ENCODE data around the gene MORN3. TPM values are rescaled to one million over a fixed set of nuclear protein-coding genes. Genes with fewer than 3 reads are reported as not detected.

The MORN3 gene
- total and polyA plus RNA-seq, 2 of the 8 experiments (the other 6 are each of a cell fraction or from before 2014, with no cell fraction given): 0.39 to 0.93 TPM

DNA sequence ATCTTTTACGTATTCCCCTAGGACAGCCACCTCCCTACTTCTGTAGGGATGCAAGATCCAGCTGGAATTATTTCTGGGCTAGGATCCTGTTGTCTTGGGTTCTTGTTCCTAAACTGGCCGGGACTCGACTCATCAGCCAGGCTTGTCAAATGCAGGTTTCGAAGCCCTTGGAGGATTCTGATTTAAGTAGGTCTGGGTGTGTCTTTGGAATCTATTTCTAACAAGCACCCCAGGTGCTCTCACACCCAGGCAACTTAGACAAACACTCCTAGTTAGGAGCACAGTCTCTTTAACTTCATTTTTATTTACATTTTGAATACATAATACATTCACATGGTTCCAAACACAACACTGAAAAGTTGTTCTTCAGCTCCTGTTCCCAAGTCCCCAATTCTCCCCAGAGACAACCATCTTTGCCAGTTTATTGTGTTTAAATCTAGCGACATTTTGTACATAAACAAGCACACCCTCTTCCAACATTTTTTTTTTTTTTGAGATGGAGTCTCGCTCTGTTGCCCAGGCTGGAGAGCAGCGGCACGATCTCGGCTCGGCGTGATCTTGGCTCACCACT lies 20.9 kb downstream of the MORN3 start:
- WGBS, 2 experiments (ENCODE audit: extremely low coverage in 1 of 2, insufficient coverage in 1 of 2, insufficient read length in 1 of 2, insufficient replicate concordance in 2 of 2, low coverage in 1 of 2, low lambda C conversion rate in 2 of 2, missing lambda C conversion rate in 1 of 2): 91% methylated on average over 11 of the region's 11 CpGs; no CpG with 5 or more reads in 1 of the 2 experiments
- CTCF ChIA-PET (ENCODE audit: partially characterized antibody): interaction anchor here (1.1 to 3.4 kb wide), 4 partner anchors 11 to 96 kb away, joined by 4 to 14 read pairs (median 6); no protein-coding TSS in a partner anchor
- no peak for FAIRE-seq
- TF ChIP-seq RBBP5 (IDR thresholded peaks at IDR 0.05; ENCODE audit: borderline replicate concordance, low read depth, low read length): no peak
- TF ChIP-seq, protein P1, sequence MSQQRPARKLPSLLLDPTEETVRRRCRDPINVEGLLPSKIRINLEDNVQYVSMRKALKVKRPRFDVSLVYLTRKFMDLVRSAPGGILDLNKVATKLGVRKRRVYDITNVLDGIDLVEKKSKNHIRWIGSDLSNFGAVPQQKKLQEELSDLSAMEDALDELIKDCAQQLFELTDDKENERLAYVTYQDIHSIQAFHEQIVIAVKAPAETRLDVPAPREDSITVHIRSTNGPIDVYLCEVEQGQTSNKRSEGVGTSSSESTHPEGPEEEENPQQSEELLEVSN (IDR thresholded peaks at IDR 0.05): no peak
- TF ChIP-seq SIN3A (conservative IDR thresholded peaks at IDR 0.05 in 1 of 2, IDR thresholded peaks at IDR 0.05 in 1 of 2; ENCODE audit: low read depth in 1 of 2, low read length in 2 of 2): no peak
- TF ChIP-seq FOSL1 (IDR thresholded peaks at IDR 0.05; ENCODE audit: insufficient read depth, low read depth, low read length): no peak
- no peak for TF ChIP-seq RNF2 (IDR thresholded peaks at IDR 0.05; ENCODE audit: borderline replicate concordance, low read depth, low read length, missing control alignments, poor library complexity, severe bottlenecking)
- no peak for TF ChIP-seq KDM5A (IDR thresholded peaks at IDR 0.05; ENCODE audit: low read length)
- no peak for TF ChIP-seq SAP30 (IDR thresholded peaks at IDR 0.05; ENCODE audit: insufficient read depth, insufficient replicate concordance, low read length)
- TF ChIP-seq SRF (IDR thresholded peaks at IDR 0.05; ENCODE audit: low read depth, low read length): no peak
- no peak for TF ChIP-seq KDM1A (IDR thresholded peaks at IDR 0.05; ENCODE audit: borderline replicate concordance, low read length)
- no peak for TF ChIP-seq TEAD4 (IDR thresholded peaks at IDR 0.05; ENCODE audit: low read depth, low read length)
- no peak for TF ChIP-seq YY1 (IDR thresholded peaks at IDR 0.05; ENCODE audit: low read depth, low read length)
- TF ChIP-seq POU5F1 (IDR thresholded peaks at IDR 0.05; ENCODE audit: low read depth, low read length): no peak

More for the DNA sequence above, 20.9 kb downstream of the MORN3 start:
- Histone ChIP-seq H3K9ac (replicated peaks in 1 of 4; ENCODE audit: extremely low read depth in 1 of 4, low read depth in 3 of 4, low read length in 3 of 4) (no peak overlapping the region), H3K9me3 (ENCODE audit: insufficient read depth in 2 of 2, low read depth in 1 of 2, low read length in 1 of 2) (no peaks in the 10 kb centered on the region), H4K20me1 (replicated peaks in 1 of 2; ENCODE audit: control insufficient read depth in 1 of 2, insufficient read depth in 2 of 2, low read length in 2 of 2) (no peaks in the 10 kb centered on the region), H2BK120ac (replicated peaks; ENCODE audit: low read depth, low read length) (no peak overlapping the region), H4K5ac (ENCODE audit: insufficient read length, low read depth, low read length) (no peak overlapping the region), H3K4ac (replicated peaks; ENCODE audit: insufficient read length, low read depth, low read length) (no peak overlapping the region), H3K27ac (ENCODE audit: low read depth, low read length) (no peak overlapping the region), H2BK5ac (ENCODE audit: low read depth, low read length) (no peak overlapping the region), H3K56ac (replicated peaks; ENCODE audit: insufficient read length, low read depth, low read length) (no peak overlapping the region), H3K79me1 (ENCODE audit: low read depth, low read length) (no peaks in the 10 kb centered on the region), H3K36me3 (ENCODE audit: control insufficient read depth in 2 of 4, insufficient read depth in 4 of 4, low read length in 3 of 4) (peaks cover 0 to 3% (median 0%) of the 10 kb centered on the region in 4 experiments; a peak in 1 of 8 replicates), H3K4me2 (ENCODE audit: insufficient read depth in 1 of 2, low read depth in 2 of 2, low read length in 2 of 2) (no peak overlapping the region), H2AK5ac (ENCODE audit: low read depth, low read length) (no peak overlapping the region), H3K14ac (ENCODE audit: insufficient read length) (no peak overlapping the region), H3K23ac (ENCODE audit: insufficient read length) (no peak overlapping the region), H3K79me2 (ENCODE audit: control insufficient read depth in 1 of 2, insufficient read depth in 2 of 2, low read length in 2 of 2) (no peaks in the 10 kb centered on the region), H4K8ac (ENCODE audit: extremely low read depth, insufficient read depth, low read length) (no peak overlapping the region), H3K4me3 (ENCODE audit: extremely low read depth in 1 of 4, insufficient read depth in 2 of 4, low read depth in 3 of 4, low read length in 4 of 4) (no peak overlapping the region), H2AFZ (ENCODE audit: low read length) (no peak overlapping the region), H3K27me3 (replicated peaks in 1 of 4; ENCODE audit: control insufficient read depth in 3 of 4, extremely low read depth in 1 of 4, insufficient read depth in 3 of 4, low read length in 3 of 4) (no peaks in the 10 kb centered on the region), H2BK20ac (ENCODE audit: low read length) (no peak overlapping the region), H3K23me2 (ENCODE audit: low read depth, low read length) (no peaks in the 10 kb centered on the region), H3K4me1 (replicated peaks in 1 of 4; ENCODE audit: control insufficient read depth in 3 of 4, insufficient read depth in 4 of 4, low read length in 3 of 4) (peaks cover 0 to 5% (median 2%) of the 10 kb centered on the region in 4 experiments; a peak in 3 of 7 replicates), H2BK12ac (ENCODE audit: low read depth, low read length) (no peak overlapping the region), H3K18ac (ENCODE audit: extremely low read depth, low read length) (no peak overlapping the region), H2BK15ac (ENCODE audit: low read length) (no peak overlapping the region), H4K91ac (replicated peaks; ENCODE audit: insufficient read length, low read length) (no peak overlapping the region)
- DNase-seq (ENCODE audit: low read depth in 1 of 2, low spot score in 2 of 2): no peak
- POLR2A ChIA-PET (ENCODE audit: partially characterized antibody): interaction anchor here (0.7 to 3.1 kb wide), 6 partner anchors 8 to 70 kb away, joined by 3 to 9 read pairs (median 4); partner anchors contain the start of gene ORAI1

Measured in H1 (cell line).